Stimulated activated CD4-positive, alpha-beta T cell treated with anti-CD3 and anti-CD28 coated beads, Interleukin-1b, Interleukin-23, amount 100 ng/mL, for 24 hours (primary cell): ENCODE data around the gene CACHD1.

Experiments
- DNase-seq, 4 experiments: peaks; one replicate each; pipeline ENCODE4 v3.0.0-alpha.2; 2020; ENCODE audit warnings: low read depth in 4 of 4, low spot score in 1 of 4

The CACHD1 gene

DNA sequence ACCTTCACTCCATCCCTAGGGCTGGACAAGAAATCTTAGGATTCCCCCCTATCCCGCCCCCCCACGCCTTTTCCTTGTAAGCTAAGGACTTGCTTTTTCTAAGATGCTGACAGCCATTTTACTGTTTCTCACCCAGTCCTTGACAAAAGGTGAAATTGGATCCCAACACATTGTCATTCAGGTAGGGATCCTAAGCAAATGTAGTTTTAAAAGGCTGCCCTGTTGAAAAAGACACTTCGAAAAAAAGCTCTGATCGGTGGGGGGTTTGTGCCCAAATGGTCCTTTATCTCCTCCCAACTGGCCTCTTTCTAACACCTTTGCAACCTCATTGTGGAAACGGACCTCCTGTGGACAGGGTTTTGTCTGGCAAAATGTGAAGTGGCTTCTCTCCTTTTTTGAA lies 2.9 kb downstream of the CACHD1 start:
- no peak for DNase-seq

DNA sequence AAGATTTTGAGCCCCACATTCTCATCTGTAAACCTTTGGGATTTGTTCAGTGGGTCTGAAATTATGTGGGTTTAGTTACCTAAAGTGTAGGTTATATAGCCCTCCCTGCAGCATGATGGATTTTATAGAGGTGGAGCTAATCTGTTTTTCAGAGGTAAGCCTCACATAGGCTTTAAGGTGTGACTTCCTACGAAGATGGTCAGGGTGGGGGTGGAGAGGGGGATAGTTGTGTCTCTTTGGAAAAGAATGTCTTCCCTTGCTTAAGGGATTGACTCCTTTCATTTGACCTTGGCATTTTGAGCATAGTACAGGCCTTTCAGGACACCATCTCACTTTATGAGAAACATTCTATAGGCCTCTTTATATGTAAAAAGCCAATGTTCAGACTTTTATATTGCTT lies 3.4 kb downstream of the CACHD1 start:
- DNase-seq: no peak

DNA sequence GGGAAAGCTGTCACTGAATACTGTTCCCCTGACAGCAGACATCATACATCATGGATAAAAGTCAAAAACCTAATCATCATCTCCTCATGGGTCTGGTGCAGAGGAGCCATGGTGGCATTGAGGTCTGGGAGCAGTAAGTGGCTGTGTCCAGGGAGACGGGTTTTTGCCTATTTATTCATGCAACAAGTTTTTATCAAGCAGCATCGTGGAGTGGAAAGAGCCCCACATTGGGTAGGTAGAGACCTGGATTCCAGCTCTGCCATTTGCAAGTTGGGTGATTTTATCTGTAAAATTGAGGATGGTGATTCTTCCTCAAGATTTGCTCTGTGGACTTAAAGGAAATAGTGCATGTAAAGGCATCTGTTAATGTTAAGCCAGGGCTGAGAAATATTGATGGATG lies 4.2 kb downstream of the CACHD1 start:
- DNase-seq: no peak

DNA sequence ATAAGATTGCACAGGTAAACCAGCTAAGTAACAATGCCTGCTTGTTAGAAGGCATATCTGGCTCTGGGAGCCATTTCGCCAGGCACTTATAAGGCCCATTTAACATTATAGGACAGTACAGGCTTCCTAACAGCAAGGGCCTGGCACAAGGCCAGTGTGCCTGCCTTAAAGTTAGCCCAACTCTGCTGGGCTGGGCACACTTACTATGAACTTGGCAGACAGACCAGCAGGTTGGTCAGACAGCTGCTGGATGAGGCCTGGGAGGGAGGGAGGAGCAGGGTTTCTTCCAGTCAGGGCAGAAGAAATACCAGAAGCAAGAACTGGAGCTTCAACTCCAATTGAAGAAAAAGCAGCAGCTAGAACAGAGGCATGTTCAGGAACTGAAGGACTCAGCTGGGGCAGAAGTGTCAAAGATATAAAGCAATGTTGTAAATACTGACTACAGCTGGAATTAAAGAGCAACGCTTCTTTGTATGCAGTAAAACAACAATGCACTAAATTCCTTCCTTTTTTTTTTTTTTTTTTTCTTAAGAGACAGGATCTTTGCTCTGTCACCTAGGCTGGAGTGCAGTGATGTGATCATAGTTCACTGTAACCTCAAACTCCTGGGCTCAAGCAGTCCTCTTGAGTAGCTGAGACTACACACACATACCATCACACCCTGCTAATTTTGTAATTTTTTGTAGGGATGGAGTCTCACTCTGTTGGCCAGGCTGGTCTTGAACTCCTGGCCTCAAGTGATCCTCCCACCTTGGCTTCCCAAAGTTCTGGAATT lies 4.9 kb downstream of the CACHD1 start:
- no peak for DNase-seq

DNA sequence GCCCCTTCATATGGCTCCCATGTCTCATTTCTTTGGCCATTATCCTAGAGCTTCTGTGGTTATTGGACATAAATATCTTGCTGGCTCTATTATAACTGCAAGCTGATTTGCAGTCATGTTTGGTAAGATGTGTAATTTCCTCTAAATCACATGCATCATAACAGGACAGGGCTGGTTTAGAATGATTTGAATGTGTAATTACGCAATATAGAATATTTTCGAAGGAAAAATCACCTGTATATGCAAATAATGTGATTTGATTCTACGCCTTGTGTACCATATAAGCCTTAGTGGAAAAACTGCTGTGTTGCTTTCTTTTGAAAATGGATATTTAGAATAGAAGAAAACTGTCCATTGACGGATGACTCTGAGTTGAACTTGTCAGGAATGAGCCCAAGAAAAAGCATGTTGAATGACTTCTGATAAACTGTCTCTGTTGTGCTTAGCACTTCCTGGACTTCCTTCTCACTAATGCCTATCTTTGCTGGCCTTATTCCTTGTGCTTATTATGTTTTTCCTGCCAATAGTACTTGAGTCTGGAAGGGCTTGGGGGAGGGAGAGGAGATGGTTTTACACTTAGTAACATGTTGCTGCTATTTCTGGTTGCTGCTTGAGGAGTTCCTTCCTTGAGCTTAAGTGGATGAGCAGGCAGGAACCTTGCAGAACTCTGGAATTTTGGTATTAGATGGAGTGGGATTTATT lies 6.5 kb downstream of the CACHD1 start:
- no peak for DNase-seq

DNA sequence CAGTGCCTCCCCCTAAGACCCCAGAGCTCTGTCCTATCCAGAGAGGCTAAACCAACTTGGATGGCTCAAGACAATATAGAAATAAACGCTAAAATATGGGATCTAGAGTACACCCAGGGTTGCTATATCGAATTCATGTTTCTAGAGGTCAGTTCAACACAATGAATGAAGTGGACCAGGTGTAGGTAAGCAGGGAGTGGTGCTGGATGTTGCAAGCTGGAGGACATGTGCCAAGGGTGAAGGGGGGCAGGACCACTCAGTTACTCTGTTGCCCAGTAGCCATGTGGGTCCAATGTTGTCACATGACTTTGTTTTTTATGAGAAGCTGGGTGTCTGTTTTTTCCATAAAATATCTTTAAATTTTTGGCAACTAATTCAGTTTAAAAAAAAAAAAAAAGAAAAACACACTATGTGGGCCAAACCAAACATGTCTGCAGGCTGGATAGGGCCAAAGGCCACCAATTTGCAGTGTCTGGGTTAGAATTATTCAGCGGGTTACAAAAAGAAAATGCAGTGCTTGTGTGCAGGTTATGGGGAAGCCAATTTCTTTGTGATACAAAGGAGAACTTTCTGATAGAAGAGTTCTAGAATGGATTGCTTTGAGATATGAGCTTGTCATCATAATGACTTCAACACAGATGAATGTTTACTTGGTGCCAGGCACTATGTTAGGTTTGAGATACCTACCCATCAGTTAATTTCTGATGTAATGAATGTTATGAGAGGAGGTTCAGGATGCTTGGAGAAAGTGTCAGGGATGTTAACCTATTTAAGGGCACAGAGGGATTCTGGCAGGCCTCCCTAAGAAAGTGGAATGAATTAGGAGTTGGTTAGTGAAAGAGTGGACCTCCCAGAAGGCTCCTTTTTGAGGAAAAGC lies 8.9 kb downstream of the CACHD1 start:
- no peak for DNase-seq

DNA sequence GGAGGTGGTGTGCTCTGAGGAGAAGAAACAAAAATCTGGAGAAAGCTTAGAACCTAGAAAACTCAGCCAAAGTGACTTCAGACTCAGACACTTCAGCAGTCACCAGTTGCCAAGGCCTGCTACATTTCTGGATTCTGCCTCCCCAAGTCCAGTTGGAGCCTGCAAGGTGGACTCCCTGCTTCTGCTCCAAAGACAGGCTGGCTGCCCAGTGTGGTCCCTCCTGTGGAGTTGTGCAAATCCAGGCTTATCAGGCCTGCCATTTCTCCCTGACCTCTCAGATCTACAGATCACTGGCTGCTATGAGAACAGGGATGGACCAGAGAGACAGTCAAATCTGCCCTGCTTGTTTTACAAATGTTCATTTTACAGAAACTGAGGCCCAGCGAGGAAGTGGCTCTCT lies 9.9 kb downstream of the CACHD1 start:
- DNase-seq: no peak

DNA sequence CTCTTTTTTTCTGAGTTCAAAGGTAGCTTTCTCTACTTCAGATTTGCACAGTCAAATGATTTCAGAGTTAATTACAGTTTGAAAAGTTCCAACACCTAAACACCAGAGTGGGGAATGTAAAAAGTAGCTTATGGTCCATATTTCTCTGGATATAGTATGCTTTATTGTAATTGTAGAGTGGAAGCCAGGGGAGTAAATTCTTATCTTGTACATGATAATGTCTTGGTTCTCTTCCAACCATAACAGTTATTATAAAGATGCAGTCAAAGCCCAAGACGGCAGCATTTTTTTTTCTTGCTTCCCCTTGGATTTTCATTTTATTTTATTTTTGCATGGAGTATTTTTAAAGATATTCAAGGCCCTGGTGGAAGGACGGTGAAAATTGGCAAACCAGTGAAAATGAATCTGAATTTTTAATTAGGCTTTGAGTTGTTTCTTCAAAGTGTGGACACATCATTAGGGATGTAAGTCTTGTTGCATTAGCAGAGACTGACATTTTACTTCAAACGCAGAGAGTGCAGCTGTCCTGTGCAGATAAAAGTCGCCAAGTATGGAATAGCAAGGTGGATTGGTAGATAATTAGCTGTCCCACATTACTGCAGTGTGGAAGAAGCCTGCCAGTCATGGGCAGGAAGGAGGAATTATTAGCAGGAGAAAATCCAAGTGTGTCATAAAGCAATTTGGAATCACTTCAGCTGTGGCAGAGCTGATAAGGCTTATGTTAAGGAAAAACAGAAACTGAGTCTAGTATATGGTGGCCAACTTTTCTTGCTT lies 11.3 kb downstream of the CACHD1 start:
- no peak for DNase-seq

DNA sequence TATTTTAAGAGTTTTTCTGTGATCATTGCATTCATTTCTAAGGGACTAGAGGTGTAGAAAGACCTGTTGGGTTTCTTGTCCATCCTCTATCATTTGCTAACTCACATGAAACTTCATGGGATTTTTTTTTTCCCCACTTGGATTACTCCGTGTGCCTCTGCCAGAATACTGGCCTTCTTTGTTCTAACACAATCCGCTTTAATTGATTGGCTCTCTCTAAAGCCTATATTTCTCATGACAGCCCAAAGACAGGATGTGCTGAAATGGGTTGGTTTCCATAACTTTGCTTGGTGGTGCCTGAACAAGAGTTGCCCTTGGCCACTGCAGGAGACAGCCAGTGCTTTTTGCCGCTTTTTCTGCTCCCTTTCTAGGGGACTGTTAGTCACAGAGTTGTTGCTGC lies 12.2 kb downstream of the CACHD1 start:
- DNase-seq: no peak

DNA sequence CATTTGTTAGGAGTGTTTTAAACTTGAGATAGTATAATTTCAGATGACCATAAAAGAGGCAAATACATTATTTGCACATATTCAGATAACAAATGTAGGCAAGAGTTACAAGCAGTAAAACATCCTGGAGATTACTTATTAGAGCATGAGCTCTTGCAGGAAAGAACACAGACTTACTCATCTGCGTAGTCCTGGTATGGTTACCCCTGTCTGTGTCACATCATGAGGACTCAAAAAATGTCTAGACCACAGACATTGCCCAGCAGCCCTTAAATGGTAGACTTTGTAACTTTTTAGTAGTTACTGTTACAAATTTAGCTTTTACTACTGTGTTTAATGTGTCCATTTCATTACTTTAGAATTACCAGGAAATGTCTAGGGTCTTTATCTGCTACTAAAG lies 12.8 kb downstream of the CACHD1 start:
- no peak for DNase-seq

DNA sequence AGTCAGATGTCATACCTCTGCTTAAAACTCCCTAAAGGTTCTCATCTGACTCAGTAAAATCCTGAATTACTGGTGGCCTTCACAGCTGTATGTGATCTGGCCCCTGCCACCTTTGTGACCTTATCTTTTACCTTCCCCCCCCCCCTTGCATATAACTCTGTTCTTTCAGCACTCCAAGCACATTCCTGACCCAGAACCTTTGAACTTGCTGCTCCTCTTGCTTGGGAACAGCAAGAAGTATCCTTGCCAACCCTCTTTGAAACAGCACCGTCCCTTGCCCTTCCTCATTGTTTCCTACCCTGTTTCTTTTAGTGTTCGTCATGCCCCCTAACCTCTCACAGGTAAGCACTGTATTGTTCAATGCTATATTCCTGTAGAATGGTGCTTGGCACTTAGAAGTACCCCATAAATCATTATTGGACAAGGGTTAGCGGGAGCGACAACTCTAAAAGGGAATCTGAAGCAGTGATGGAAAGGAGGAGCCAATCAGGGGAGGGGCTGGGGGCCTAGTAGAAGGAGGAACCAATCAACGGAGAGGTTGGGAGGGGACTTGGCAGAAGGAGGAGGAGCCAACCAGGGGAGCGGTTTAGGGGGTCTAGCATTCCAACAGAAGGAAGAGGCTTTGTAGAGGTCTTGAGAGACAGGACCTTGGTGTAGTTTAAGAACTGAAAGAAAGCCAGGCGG lies 13.9 kb downstream of the CACHD1 start:
- DNase-seq: no peak

DNA sequence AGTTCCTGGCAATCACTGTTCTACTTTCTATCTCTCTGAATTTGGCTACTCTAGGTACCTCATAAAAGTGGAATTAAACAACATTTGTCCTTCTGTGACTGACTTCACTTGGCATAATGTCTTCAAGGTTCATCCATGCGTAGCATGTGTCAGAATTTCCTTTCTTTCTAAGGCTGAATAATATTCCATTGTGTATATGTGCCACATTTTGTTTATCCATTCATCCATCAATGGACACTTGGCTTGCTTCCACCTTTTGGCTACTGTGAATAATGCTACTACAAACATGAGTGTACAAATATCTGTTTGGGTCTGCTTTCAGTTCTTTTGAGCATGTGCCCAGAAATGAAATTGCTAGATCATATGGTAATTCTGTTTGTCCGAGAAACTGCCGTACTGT lies 14.7 kb downstream of the CACHD1 start:
- no peak for DNase-seq

DNA sequence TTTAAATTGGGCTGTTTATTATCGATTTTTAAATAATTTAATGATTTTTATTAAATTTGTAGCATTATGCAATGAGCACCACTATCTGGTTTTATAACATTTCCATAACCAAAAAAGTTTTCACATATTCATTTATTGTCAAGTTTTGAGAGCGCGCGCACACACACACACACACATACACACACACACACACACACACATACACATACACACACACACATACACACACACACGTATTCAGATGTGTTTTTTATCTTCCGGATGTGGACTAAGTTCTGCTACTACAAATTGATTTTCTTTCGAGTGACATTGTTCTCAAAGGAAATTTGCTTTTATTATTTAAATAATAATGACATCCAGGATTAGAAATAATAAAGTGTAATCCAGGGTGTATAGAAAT lies 16.3 kb downstream of the CACHD1 start:
- no peak for DNase-seq

DNA sequence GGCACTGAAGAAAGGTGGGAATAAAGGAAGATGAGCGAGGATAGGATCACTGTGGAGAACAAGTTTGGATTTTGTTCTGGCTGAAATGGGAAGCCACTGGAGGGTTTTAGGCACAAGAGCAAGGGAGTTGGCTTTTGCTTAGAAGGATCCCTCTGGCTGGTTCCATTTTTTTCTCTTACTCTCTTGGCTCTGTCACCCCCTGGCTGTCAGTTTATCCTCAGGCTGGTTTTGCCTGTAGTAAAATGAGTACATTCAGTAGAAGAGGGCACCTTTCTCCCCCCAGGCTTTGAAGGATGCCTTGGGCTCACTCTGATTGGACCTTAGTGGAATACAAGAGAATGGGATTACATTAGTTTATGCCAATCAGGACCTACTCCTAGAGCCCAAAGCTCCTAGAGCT lies 17.1 kb downstream of the CACHD1 start:
- DNase-seq: no peak

DNA sequence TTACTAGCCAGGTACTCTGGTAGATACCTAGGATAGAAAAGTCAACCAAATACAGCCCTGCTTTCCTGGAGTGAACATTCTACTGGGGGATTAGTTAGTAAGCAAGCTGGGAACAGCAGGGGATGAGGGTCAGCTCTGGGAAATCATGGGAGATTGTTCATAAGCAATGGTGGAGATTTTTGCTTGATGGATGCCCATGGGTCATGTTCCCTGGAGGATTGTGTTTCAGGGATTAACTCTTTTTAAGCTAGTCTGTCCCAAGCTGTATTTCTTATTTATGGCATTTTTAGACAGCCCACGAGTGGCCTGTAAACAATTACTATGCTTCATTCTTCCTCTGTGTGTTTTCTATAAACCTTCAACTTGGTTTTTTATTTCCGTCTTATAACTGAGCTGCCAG lies 18.9 kb downstream of the CACHD1 start:
- DNase-seq: no peak

DNA sequence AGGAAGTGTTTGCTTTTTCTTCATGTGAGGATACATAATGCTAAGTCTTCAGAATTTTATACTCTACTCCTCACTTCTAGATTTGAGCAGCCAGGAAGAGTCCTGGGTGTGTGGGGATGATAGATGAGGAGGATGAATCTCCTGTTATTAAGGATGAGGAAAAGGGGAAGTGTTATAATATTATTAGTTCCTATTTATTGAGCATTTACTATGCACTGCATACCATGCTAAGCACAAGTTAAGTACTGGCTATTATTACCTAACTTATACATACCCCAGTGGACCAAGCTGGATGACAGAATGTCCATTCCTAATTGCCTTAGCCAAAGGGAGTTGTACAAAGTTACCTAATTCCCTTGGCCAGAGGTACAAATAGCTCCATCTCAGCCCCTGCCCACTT lies 19.8 kb downstream of the CACHD1 start:
- no peak for DNase-seq

DNA sequence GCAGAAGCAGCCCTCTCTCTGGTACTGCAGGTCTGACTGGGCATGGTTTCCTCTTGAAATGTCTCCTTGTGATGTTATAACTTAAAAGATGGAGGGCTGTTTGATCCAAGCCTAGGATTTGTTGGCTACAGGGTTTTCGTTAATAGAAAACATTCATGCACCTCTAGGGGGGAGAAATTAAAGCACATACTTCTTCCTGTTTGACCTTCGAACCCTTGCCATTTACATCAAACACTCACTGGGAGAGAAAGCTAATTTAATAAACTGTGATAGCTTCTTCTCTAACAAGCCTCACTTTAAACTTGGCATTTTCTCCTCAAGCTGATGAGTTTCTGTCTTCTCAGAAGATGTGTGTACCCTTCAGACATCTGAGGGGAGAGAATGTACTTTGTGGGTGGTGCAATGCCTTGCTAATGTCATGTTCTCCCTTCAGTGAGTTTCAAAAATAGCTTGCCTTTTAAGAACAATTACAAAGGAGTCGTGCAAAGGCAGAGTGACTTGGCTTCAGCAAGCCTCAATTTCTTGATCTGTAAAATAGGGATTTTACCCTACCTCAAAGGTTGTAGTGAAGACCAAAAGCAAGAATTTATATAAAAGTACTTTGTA lies 20.4 kb downstream of the CACHD1 start:
- no peak for DNase-seq

DNA sequence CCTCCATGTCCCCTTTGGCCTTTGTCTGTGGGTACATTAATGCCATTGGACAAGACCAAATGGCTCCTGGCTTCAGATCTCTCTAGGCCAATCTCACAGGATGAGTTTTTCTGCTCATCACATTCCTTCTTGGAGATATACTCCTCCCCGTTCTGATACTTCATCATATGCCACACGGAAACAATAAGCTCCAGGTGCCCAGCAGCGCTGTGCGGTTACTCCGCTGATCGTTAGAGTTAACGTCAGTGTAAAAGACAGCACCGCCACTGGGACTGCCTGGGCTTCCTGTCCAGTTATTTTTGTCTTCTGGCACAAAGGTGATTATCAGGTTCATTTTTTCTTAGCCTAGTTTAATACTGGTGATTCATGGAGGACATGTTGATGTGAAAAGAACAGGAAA lies 22.5 kb downstream of the CACHD1 start:
- DNase-seq: no peak

DNA sequence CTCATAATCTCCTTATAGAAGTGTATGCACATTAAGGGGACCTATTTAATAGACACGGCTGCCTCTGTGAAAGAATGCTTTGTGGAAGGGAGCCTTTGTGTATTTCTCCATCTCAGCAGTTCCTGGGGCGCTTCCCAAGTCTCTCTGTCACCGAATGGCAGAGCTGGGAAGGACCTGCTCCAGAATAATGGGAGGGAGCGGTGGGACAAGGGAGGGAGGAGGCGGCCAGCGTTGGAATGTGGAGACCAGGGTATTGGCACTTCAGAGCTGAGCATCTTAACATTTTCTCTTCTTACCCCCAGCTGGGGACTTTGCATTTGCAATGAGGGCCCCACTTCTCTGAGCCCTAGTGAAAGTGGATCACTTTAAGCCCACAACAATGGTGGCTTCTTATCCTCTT lies 23.9 kb downstream of the CACHD1 start:
- DNase-seq: no peak

DNA sequence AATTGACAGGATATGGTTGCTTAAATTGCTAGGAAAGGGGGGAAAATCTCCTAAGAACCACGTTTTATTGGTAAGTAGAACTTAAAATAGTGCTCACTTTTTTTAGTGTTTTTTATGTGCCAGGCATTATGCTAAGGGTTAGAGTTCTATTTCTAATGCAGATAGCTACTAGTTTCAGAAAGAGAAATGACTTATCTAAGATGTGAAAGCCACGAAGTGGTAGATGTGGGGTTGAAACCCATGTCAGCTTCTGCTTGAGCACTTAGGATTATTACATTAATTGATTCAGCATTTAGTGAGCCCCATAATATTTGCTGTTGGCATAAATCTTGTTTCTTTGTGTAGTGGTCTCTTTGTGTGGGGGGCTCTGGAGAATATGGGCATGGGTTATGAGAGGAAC lies 24.7 kb downstream of the CACHD1 start:
- DNase-seq: no peak
